ENCODE data around the gene PCTP.

PCTP gene

DNA sequence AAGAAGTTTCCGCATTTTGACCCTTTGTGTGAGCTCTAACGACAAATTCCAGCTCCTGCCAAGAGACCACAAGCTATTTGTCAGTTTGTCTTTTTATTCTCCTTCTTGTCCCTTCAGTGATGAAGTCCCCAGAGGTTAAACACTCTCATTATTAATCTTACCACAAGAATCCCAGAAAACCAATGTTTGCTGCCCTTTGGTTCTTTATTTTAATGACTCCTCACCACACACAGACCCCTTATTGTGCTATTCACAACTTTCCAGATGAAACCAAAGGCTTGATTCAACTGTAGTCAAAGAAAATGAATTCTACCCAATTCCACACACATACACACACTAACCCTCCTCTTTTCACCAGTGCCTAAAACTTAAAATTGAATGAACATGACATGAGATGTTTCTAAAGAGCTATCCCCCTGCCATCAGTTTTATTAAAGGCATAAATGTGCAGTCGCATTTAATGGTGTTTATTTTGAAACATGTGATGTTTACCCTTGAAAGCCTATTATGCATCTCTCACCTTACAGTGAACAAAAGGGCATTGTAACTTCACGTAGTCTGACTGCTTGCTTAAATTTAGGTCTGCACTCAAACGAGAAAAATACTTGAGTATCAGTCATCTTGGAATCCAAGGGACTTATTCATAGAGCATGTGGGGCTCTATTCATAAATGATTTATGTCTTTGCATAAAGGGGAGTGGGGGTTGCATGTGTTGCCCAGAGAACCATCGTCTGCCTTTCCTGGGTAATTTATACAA is 44.1 kb downstream of the PCTP start:
- no peak for DNase-seq (ENCODE audit: low read depth)

DNA sequence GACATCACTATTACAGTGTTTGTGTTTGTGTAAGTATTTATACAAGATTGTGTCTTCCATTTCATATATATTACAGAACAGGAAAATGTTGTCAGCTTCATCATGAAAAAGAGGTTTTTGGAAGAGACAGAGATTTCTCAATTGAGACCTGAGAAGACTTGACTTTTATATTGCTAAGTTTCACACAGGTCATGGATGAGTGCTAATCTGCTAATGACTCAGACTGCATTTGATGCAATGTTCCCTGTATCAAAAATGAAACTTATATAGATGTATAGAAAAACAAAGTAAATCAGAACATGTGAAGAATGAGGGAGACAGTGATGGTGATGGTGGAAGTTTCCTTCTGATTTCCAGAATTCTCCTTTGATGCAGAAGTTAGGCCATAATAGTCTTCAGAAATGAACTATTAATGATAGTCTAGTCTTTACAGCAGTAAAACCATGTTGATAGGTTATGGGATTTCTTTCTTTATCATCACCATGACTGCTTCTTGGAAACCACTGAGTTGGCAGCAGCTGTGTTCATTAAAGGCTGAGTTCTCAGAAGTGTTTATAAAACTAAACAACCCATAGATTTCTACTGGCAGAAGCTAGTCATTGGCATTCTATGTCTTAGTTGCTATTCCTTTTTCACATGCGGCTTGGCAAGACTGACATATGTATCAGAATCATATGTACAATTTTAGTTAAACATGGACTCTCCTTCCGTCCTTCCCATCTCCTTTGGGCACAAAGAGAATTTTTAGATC is 56.1 kb downstream of the PCTP start:
- DNase-seq (ENCODE audit: low read depth), result no peak

DNA sequence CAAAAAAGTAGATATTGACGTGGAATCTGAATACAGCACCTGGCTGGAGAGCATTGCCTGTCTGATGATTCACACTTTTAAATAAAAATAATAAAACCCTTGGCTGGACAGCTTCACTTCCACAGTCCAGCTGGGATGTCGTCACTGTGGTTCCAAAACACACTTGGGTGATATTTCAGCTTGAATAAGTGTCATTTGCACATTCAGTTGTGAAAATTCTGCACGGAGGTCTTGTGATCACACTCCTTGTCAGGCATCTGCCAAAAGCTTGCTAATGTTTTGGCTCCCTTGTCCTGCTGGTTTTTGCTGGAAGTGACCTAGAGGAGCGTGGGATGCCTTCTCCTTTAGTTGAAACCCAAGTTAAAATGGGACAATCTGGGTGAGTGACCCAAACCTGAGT is 60.7 kb downstream of the PCTP start:
- no peak for DNase-seq (ENCODE audit: low read depth)

DNA sequence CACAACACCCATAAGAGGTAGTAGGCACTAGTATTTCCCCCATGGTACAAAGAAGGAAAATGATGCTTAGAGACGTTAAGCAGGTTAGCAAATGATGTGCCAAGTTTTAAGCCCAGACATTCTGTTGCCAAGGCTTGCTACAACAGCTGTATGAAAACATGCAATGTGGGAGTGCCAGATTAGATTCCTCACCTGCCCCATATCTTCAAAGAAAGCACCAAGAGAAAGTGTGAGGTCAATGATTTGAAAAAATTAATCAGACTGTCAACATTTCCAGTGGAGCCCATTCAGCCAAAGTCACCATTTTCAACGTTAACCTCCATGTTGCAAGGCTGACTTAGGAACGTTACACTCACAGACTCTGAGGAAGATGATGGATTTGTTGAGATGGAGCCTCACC is 61.5 kb downstream of the PCTP start:
- DNase-seq (ENCODE audit: low read depth), result no peak

DNA sequence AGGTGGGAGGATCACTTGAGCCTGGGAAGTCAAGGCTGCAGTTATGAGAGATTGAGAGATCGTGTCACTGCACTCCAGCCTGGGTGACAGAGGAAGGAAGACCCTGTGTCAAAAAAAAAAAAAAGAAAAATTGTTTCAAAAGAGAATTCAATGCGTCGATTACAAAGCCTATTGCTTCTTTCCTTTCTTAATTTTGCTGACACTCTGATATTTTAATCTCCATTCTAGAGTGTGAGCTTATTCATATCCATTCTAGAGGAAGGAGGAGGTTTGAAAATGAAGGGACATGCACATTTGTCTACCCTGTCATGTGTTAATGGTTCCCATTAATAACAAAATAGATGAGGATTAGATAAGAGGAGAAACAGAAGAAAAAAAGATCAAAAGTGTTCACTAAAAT is 63.1 kb downstream of the PCTP start:
- DNase-seq (ENCODE audit: low read depth), result no peak

DNA sequence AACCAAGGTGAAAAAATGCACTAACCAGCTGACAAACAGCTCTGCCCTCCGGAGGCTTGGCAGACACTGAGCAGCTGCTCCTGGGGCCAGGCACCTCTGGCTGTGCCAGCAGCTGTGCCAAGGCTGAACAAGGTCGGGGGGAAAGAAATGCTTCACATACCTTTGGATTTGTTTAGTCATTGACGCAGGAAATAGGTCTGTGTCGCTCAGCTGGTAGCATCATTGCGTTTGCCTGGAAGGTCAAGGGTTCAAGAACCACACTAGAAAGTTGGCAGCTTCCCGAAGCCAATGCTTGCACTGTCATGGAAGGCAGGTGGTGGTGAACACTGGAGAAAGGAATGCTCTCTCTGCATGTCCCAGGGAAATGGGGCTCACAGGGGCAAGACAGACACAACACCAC is 63.5 kb downstream of the PCTP start:
- DNase-seq (ENCODE audit: low read depth), result peak; percentile 68

DNA sequence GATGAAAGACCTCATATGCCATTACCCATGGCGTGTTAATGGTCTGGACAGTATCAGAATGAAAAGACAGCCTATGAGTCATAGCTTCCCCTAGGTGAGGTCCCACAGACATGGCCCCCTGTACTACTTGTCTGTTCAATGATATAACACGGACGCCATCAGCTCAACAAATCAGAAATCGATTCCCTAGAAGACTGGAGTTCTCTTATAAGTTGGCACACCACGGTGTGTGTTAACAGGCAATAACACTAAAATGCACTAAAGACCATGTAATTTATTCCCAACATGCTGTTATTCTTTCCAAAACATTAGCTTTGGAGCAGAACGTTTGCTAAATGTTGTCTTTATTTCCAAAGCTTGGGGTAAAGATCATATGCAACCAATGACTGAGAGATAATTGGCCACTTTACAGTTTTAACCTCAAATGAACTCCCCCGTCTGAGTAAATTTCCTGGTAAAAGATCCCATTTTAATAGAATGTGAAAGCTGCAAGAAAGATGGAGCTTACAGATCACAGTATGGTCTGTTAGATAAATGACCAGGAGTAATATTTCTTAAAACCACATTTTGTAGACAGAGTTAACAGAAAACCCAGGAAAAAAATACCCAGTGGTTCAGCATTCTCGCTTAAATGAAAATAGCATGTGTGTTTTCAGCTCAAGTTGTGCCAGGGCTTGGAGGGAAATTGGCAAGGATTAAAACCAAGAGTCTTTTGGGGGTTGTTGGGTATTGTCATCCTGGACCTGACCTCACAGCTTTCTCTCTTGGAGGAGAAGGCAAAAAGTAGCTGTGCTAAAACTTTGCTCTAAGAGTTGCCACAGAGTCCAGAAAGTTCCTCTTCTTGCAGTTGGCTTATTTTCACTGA is 65.9 kb downstream of the PCTP start:
- no peak for DNase-seq (ENCODE audit: low read depth)

DNA sequence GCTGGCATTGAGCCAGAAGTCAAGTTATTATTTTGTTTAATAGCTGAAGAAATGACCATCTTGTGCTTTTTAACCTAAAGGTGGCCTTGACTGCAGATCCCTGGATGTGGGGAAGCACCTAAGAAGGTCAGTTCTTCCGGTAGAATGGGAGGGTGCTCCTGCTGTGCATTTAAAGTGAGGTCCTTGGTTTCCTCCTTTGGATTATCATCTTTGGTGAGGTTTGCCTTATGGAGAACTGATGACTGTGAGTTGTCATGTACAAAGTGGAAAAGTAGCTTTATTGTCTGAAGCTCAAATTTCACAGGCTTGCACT is 66.5 kb downstream of the PCTP start:
- DNase-seq (ENCODE audit: low read depth), result no peak

DNA sequence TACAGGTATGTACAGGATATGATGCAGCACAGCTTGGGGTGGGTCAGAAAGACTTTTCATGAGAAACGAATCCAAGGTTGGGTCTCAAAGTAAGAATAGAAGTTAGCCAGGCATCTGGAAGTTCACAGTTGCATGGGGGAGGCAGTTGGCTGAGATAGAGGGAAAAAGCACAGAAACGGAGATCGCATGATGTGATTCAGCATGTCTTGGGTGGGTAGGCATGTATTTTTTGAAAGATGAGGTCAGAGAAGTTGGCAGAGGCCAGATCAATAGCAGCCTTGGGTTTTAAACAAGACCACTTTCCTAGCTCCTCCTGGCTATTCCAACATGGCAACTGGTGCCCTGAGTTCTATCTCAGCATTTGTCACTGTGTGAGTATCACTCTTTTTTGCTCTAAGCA is 67.2 kb downstream of the PCTP start:
- no peak for DNase-seq (ENCODE audit: low read depth)

DNA sequence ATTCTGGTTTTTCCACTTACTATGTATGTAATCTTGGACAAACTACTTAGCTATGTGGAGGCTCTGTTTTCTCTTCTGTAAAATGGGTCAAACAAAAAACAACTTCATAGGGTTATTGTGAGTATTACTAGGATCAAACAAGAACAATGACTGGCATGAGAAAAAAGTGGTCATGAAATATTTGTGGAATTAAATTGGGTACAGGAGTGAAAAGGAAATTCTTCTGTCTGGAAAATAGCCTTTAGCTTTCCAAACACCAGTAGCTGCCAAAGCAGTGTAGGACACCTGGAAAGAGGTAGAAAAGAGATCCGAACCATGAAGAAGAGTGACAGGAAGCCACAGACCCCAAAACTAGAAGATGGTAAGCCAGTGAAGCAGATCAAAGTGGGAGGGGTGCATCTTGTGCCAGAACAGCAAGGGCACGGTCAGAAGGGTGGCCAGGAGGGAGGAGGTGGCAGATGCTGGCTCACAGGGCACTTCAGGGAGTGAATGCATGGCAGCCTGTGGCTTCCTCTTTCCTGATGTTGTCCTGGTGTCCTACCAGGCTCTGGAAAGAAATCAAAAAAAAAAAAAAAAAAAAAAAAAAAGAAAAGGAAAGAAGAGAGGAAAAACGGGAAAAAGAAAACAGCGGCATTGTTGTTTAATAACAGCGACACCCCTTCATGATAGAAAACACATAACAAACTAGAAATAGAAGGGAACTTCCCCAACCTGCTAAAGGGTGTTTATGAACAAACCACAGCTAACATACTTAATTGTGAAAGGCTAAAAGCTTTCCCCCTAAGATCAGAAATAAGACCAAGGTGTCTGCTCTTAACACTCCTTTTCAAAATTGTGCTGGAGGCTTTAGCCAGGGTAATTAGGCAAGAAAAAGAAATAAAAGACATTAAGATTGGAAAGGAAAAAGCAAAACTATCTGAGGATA is 67.9 kb downstream of the PCTP start:
- no peak for DNase-seq (ENCODE audit: low read depth)

DNA sequence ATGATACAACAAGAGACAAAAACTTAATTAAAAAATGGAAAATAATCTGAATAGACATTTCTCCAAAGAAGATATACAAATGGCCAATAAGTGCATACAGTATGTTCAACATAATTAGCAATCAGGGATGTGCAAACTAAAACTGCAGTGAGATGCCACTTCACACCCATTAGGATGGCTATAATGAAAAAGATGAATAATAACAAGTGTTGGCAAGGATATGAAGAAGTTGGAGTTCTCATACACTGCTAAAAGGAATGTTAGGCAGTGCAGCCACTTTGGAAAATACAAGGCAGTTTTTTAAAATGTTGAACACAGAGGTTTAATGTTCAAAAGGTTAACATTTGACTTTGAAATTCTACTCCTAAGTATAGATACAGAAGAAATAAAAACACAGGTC is 69.8 kb downstream of the PCTP start:
- DNase-seq (ENCODE audit: low read depth), result no peak

DNA sequence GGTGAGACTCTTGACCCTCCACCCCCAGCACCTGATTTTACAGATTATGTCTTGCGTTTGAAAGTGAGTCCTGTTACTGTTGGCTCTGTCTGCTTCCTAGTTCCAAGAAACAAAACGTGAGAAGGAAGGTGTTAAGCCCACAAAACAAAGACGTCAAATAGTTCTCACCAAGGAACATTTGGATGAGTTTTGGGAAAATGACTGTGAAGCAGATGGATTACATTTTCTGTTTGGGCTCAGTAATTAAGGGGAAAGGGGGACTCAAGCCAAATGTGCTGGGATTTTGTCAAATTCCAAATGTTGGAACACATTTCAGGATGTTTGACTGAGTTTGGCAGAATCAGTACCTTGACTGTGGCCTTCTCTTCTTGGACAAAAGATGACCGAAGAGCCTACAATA is 71.2 kb downstream of the PCTP start:
- DNase-seq (ENCODE audit: low read depth), result no peak

DNA sequence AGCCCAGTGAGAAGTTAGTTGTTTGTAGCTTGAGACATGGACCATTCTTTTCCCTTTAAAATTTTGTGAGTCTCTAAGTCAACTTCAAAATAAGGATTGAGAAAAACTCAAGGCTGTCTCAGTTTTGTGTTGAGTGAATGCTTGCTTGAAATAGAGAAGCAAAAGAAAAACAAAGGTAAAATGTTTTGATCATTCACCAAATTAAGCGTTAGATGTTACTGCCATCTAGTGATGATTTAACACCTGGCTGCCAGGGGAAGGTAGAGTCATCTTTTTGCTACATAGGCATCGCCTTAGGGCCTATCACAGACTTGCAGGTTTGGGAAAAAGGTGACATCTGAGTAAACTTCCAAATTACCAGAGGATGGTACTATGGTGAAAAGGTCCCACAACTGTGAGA is 74.4 kb downstream of the PCTP start:
- DNase-seq (ENCODE audit: low read depth), result no peak

All from HS-27A (cell line).